Activated naive CD8-positive, alpha-beta T cell (primary cell): Measurements from ENCODE around the gene MARCHF9.

ENCODE experiments used
- H3K27ac Mint-ChIP-seq: one replicate; pipeline ENCODE4 v1.8.0; 2021; ENCODE audit warnings: mixed read lengths
- H3K27me3 Mint-ChIP-seq: one replicate; pipeline ENCODE4 v1.8.0; 2021; ENCODE audit warnings: mixed read lengths
- H3K36me3 Mint-ChIP-seq: one replicate; pipeline ENCODE4 v1.8.0; 2021; ENCODE audit warnings: mixed read lengths
- H3K4me1 Mint-ChIP-seq: one replicate; pipeline ENCODE4 v1.8.0; 2021; ENCODE audit warnings: low read depth, mixed read lengths
- H3K4me3 Mint-ChIP-seq: one replicate; pipeline ENCODE4 v1.8.0; 2021; ENCODE audit warnings: mild to moderate bottlenecking, mixed read lengths
- H3K9me3 Mint-ChIP-seq: one replicate; pipeline ENCODE4 v1.8.0; 2021; ENCODE audit warnings: low read depth, mixed read lengths

Gene MARCHF9

DNA sequence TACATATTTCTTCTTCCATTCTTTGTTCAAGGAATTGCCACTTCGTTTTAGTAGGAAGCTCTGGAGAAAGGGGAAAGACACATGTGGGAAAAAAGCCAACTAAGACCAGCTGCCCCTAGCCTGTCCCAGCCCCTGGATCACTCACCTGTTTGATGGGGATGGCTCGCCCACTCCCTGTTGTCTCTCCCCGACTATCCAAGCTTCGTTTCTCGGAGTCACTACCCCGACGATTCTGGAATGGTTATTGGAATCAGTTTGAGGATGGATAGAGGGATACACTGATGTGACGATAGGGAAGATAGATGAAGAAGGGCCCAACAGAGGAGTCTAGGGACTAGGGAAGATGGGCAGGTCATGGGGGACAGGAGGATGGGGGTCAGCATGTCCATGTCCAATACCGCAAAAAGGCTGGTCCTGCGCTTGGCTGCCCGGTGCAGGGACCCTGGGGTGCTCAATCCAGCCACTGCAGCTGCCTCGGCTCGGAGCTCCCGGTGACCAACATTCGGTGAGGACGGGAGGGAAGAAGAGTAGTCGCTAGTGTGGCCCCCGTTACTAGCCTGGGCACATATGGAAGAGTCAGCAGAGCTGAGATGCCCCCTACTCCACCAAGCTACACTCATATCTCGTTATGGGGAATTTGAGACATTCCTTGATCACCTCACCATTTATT is 23.4 kb upstream of the MARCHF9 start:
- H3K27ac Mint-ChIP-seq: peak overlapping the region; percentile 66
- no peaks in the 10 kb centered on the region for H3K9me3 Mint-ChIP-seq
- no peaks in the 10 kb centered on the region for H3K27me3 Mint-ChIP-seq
- no peak overlapping the region for H3K4me3 Mint-ChIP-seq
- H3K4me1 Mint-ChIP-seq: peaks cover 6% of the 10 kb centered on the region
- peaks cover 9% of the 10 kb centered on the region for H3K36me3 Mint-ChIP-seq

DNA sequence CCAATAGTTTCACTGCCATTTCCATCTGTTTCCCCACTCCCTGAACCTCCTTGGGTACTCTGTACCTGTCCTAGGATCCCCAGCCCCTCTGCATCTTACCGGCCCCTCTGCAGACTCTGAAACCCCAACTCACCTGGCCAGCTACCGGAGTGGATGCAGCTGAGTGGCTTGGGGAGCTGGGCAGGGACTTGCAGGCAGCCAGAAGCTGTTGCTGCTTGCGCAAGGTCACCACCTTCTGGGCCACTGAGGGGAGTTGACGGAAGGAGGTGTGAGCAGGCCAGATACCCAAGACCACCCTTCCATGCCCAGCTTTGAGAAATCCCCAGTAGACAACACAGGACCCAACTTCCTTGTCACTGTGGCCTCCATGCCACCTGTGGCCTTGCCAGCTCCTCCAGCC is 22.6 kb upstream of the MARCHF9 start:
- Mint-ChIP-seq H3K4me1 (peaks cover 10% of the 10 kb centered on the region), H3K9me3 (no peaks in the 10 kb centered on the region), H3K36me3 (peaks cover 9% of the 10 kb centered on the region), H3K27ac (peak overlapping the region; percentile 22), H3K27me3 (no peaks in the 10 kb centered on the region), H3K4me3 (no peak overlapping the region)

GRCh38 chr12:57732726-57733593 is 21.9 kb upstream of the MARCHF9 start:
- Mint-ChIP-seq H3K4me1 (peaks cover 10% of the 10 kb centered on the region), H3K9me3 (no peaks in the 10 kb centered on the region), H3K27me3 (no peaks in the 10 kb centered on the region), H3K4me3 (no peak overlapping the region), H3K27ac (no peak overlapping the region), H3K36me3 (peaks cover 7% of the 10 kb centered on the region)

- peaks cover 7% of the 10 kb centered on the region for H3K36me3 Mint-ChIP-seq
Measured at GRCh38 chr12:57733928-57734327, 21.0 kb upstream of the MARCHF9 start.

GRCh38 chr12:57734591-57734990 is 20.3 kb upstream of the MARCHF9 start:
- Mint-ChIP-seq H3K27ac (peak overlapping the region; percentile 68), H3K4me3 (no peak overlapping the region), H3K27me3 (no peaks in the 10 kb centered on the region), H3K36me3 (peaks cover 7% of the 10 kb centered on the region), H3K9me3 (no peaks in the 10 kb centered on the region), H3K4me1 (peaks cover 18% of the 10 kb centered on the region)

More at GRCh38 chr12:57733928-57734327, 21.0 kb upstream of the MARCHF9 start:
- no peak overlapping the region for H3K27ac Mint-ChIP-seq
- H3K9me3 Mint-ChIP-seq: no peaks in the 10 kb centered on the region
- no peak overlapping the region for H3K4me3 Mint-ChIP-seq
- peaks cover 11% of the 10 kb centered on the region for H3K4me1 Mint-ChIP-seq
- H3K27me3 Mint-ChIP-seq: no peaks in the 10 kb centered on the region

- H3K4me1 Mint-ChIP-seq: peaks cover 24% of the 10 kb centered on the region
- H3K27ac Mint-ChIP-seq: no peak overlapping the region
- H3K36me3 Mint-ChIP-seq: peaks cover 7% of the 10 kb centered on the region
- no peaks in the 10 kb centered on the region for H3K9me3 Mint-ChIP-seq
- no peak overlapping the region for H3K4me3 Mint-ChIP-seq
- H3K27me3 Mint-ChIP-seq: no peaks in the 10 kb centered on the region
Measured at GRCh38 chr12:57735198-57735855, 19.6 kb upstream of the MARCHF9 start.

DNA sequence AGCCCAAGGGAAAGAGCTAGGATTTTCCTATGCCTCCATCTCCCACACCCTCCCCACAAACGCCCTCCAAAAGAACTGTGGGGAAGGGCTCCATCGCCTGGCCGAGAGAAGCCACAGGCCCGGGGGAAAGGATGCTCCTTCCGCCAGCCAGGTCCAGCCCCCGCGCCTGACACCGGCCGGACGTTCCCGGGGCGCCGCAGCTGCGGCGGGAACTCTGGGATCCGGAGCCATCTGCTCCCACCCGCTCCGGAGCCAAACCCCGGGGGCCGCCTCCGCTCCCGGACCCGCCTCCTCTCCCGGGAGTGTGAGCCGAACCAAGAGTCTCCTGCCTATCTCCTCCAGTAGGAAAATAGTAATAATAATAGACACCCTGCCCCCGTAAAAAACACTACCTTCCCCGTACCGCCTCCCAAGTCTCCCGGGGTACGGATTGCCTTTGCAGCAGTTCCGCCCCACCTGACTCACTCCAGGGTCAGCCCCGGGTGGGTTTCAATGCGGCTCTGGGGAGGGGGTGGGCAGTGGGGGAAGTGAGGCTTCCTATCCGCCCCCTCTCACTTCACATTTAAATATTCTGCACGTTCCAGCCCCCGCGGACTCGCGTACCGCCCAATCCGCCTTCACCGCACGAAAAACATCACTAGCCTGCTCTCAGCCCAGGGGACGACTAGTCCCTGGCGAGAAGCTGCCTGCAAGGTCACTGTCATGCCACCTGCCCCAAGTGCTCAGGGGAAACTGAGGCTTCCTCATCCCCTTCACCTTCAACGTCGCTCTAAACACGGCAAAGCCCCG is 18.8 kb upstream of the MARCHF9 start:
- Mint-ChIP-seq H3K4me1 (peaks cover 31% of the 10 kb centered on the region), H3K9me3 (no peaks in the 10 kb centered on the region), H3K4me3 (no peak overlapping the region), H3K27ac (peak overlapping the region; percentile 34), H3K36me3 (peaks cover 7% of the 10 kb centered on the region), H3K27me3 (no peaks in the 10 kb centered on the region)

GRCh38 chr12:57736741-57737466 is 18.0 kb upstream of the MARCHF9 start:
- H3K27ac Mint-ChIP-seq: peak overlapping the region; percentile 34
- H3K4me3 Mint-ChIP-seq: no peak overlapping the region
- H3K27me3 Mint-ChIP-seq: no peaks in the 10 kb centered on the region
- H3K9me3 Mint-ChIP-seq: no peaks in the 10 kb centered on the region
- peaks cover 5% of the 10 kb centered on the region for H3K36me3 Mint-ChIP-seq
- H3K4me1 Mint-ChIP-seq: peaks cover 38% of the 10 kb centered on the region

DNA sequence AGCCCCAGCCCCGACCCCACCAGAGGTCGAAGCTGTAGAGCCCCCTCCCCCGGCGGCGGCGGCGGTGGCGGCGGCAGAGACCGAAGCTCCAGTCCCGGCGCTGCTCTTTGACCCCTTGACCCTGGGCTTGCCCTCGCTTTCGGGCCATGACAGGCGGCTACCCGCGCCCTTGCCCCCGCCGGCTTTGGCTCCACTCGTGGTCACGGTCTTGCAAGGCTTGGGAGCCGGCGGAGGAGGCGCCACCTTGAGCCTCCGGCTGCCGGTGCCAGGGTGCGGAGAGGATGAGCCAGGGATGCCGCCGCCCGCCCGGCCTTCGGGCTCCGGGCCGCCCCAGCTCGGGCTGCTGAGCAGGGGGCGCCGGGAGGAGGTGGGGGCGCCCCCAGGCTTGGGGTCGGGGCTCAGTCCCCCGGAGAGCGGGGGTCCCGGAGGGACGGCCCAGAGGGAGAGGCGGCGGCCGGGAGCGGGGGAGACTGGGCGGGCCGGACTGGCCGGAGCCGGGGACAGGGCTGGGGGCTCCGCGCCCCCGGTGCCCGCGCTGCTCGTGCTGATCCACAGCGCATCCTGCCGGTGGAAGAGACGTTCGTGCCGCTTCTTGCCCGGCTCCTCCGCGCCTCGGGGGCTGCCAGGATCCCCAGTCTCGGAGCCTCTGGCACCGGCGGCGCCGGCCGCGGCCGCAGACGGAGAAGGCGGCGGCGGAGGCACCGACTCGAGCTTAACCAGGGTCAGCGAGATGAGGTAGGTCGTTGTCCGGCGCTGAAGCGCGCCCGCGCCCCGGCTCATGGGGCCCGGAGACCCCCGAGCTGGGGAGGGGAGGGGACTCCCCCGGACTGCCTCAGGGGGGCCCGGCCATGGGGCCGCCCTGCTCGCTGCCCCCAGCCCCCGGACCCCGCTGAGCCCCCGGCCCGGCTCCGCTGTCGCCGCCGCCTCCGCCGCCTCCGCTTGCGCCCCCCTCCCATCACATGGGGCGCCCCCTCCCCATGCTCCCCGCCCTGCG is 17.1 kb upstream of the MARCHF9 start:
- Mint-ChIP-seq H3K36me3 (peaks cover 5% of the 10 kb centered on the region), H3K27ac (no peak overlapping the region), H3K9me3 (no peaks in the 10 kb centered on the region), H3K4me3 (no peak overlapping the region), H3K4me1 (peaks cover 45% of the 10 kb centered on the region), H3K27me3 (no peaks in the 10 kb centered on the region)

GRCh38 chr12:57738661-57739237 is 16.2 kb upstream of the MARCHF9 start, which contains the start of gene AGAP2:
Gene AGAP2 (minus strand): TSS chr12:57738742. CDS start chr12:57738246, 496 bp downstream.
- Mint-ChIP-seq H3K27ac (peak within 1 kb of the TSS; percentile 69), H3K4me1 (peaks cover 48% of the 10 kb centered on the region), H3K4me3 (peak within 1 kb of the TSS; percentile 79), H3K36me3 (peaks cover 5% of the 10 kb centered on the region), H3K9me3 (no peaks in the 10 kb centered on the region), H3K27me3 (no peaks in the 10 kb centered on the region)

DNA sequence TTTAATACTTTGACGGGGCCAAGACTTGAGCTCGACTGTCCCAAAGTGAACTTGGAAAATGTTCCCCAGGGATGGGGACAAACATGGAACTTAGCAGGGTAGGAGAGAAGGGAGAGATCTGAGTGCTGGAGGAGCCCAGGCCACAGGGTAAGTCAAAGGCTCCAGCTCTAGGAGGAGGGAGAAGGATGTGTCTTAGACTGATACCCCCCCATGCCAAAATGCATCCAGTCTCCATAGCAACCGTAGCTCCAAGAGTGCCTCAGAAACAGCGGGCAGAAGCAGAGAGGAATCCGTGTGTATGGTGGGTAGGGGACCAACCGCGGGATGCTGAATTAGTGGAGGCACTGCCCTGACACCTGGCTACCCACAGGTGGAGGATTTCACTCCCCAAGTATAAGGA is 15.5 kb upstream of the MARCHF9 start:
- H3K4me3 Mint-ChIP-seq: peak overlapping the region; percentile 79

GRCh38 chr12:57739914-57740538 is 14.9 kb upstream of the MARCHF9 start:
- Mint-ChIP-seq H3K4me1 (peaks cover 58% of the 10 kb centered on the region), H3K4me3 (peak overlapping the region; percentile 90), H3K27ac (peak overlapping the region; percentile 69)

More for the DNA sequence above, 15.5 kb upstream of the MARCHF9 start:
- Mint-ChIP-seq H3K27me3 (no peaks in the 10 kb centered on the region), H3K9me3 (no peaks in the 10 kb centered on the region), H3K27ac (peak overlapping the region; percentile 69), H3K4me1 (peaks cover 55% of the 10 kb centered on the region), H3K36me3 (peaks cover 3% of the 10 kb centered on the region)

More at GRCh38 chr12:57739914-57740538, 14.9 kb upstream of the MARCHF9 start:
- no peaks in the 10 kb centered on the region for H3K36me3 Mint-ChIP-seq
- H3K9me3 Mint-ChIP-seq: no peaks in the 10 kb centered on the region
- no peaks in the 10 kb centered on the region for H3K27me3 Mint-ChIP-seq
